HepG2 (cell line): ENCODE results near the gene PRR19. TPM values are rescaled to one million over a fixed set of nuclear protein-coding genes. Genes with fewer than 3 reads are reported as not detected.

Experiments used
- ARNT ChIP-seq: fragments of 450-650 bp; IDR thresholded peaks from 2 replicates; pipeline ENCODE4 v1.6.1; 2017
- ATAD3A ChIP-seq: sonication (generic); formaldehyde crosslinking; IDR thresholded peaks from 2 replicates; pipeline ENCODE4 v1.4.0; 2020; ENCODE audit warnings: missing genetic modification reagents
- CTCF ChIP-seq: sonication (generic); formaldehyde crosslinking; IDR thresholded peaks from 2 replicates; pipeline ENCODE4 v1.5.0; 2020; ENCODE audit warnings: mild to moderate bottlenecking, missing genetic modification reagents, moderate library complexity
- E2F2 ChIP-seq: sonication (generic); formaldehyde crosslinking; IDR thresholded peaks from 2 replicates; pipeline ENCODE4 v1.4.0; 2020; ENCODE audit warnings: missing genetic modification reagents, borderline replicate concordance
- FOSL1 ChIP-seq: sonication (generic); formaldehyde crosslinking; IDR thresholded peaks from 2 replicates; pipeline ENCODE4 v1.9.0; 2021; ENCODE audit warnings: missing genetic modification reagents, borderline replicate concordance
- FOXA3 ChIP-seq: IDR thresholded peaks from 2 replicates; pipeline ENCODE4 v1.6.1; 2016; ENCODE audit warnings: missing genetic modification reagents, missing compliant biosample characterization
- IRF9 ChIP-seq: sonication (generic); formaldehyde crosslinking; IDR thresholded peaks from 2 replicates; pipeline ENCODE4 v1.8.0; 2022; ENCODE audit warnings: missing genetic modification reagents, mild to moderate bottlenecking, borderline replicate concordance
- NKX3-1 ChIP-seq: sonication (generic); formaldehyde crosslinking; IDR thresholded peaks from 2 replicates; pipeline ENCODE4 v1.5.0; 2020; ENCODE audit warnings: missing genetic modification reagents
- NR2C2 ChIP-seq: sonication (generic); formaldehyde crosslinking; IDR thresholded peaks from 2 replicates; pipeline ENCODE4 v1.4.0; 2020; ENCODE audit warnings: missing genetic modification reagents, mild to moderate bottlenecking, moderate library complexity, borderline replicate concordance
- RFXANK ChIP-seq: IDR thresholded peaks from 2 replicates; pipeline ENCODE4 v1.6.1; 2016
- RFXAP ChIP-seq: sonication (generic); formaldehyde crosslinking; IDR thresholded peaks from 2 replicates; pipeline ENCODE4 v1.4.0; 2020; ENCODE audit warnings: missing genetic modification reagents, borderline replicate concordance
- THAP8 ChIP-seq: sonication (generic); formaldehyde crosslinking; IDR thresholded peaks from 2 replicates; pipeline ENCODE4 v1.5.1; 2020; ENCODE audit warnings: missing genetic modification reagents, mild to moderate bottlenecking, borderline replicate concordance
- TOE1 ChIP-seq: sonication (generic); formaldehyde crosslinking; IDR thresholded peaks from 2 replicates; pipeline ENCODE4 v1.4.0; 2020; ENCODE audit warnings: mild to moderate bottlenecking, missing genetic modification reagents
- YEATS2 ChIP-seq: sonication (generic); formaldehyde crosslinking; IDR thresholded peaks from 2 replicates; pipeline ENCODE4 v1.4.0; 2020; ENCODE audit warnings: missing genetic modification reagents, borderline replicate concordance
- ZBTB42 ChIP-seq: sonication (generic); formaldehyde crosslinking; IDR thresholded peaks from 2 replicates; pipeline ENCODE4 v1.5.0; 2020; ENCODE audit warnings: mild to moderate bottlenecking, missing genetic modification reagents
- ZC3H13 ChIP-seq: sonication (generic); formaldehyde crosslinking; IDR thresholded peaks from 2 replicates; pipeline ENCODE4 v1.8.1; 2023; ENCODE audit warnings: mild to moderate bottlenecking, missing genetic modification reagents, moderate library complexity
- ZFP82 ChIP-seq: sonication (generic); formaldehyde crosslinking; IDR thresholded peaks from 2 replicates; pipeline ENCODE4 v1.5.1; 2020; ENCODE audit warnings: mild to moderate bottlenecking, missing genetic modification reagents, borderline replicate concordance
- ZNF468 ChIP-seq: sonication (generic); formaldehyde crosslinking; IDR thresholded peaks from 2 replicates; pipeline ENCODE4 v1.8.0; 2022; ENCODE audit warnings: mild to moderate bottlenecking, moderate library complexity, missing genetic modification reagents
- ZNF770 ChIP-seq: sonication (generic); formaldehyde crosslinking; IDR thresholded peaks from 2 replicates; pipeline ENCODE4 v1.5.0; 2020; ENCODE audit warnings: mild to moderate bottlenecking, missing genetic modification reagents
- ZNF776 ChIP-seq: sonication (generic); formaldehyde crosslinking; IDR thresholded peaks from 2 replicates; pipeline ENCODE4 v1.4.0; 2020; ENCODE audit warnings: mild to moderate bottlenecking, missing genetic modification reagents
- ZSCAN20 ChIP-seq: sonication (generic); formaldehyde crosslinking; IDR thresholded peaks from 2 replicates; pipeline ENCODE4 v1.4.0; 2020; ENCODE audit warnings: missing genetic modification reagents, mild to moderate bottlenecking, borderline replicate concordance
- polyA plus RNA-seq, 8 experiments: library from polyadenylated mRNA; depleted of rRNA in 3 of 8; stranded (reverse) in 7 of 8; unstranded in 1 of 8; fragments of >200 nt; fragmentation: Illumina TruSeq in 4 of 8; extraction: Trizol in 4 of 8; gene quantifications; 2 replicates each; pipeline versions ENCODE4 v1.2.1 to v1.2.3, GENCODE V29; 2011 to 2016; ENCODE audit warnings: low read depth in 4 of 8, missing spikeins in 1 of 8, mixed read lengths in 1 of 8; ENCODE audit not compliant: insufficient read depth in 1 of 8
- total RNA-seq, 5 experiments: library from RNA; depleted of rRNA; stranded (reverse); fragments of >200 nt; fragmentation: Illumina TruSeq; extraction: Trizol; gene quantifications; 2 replicates each; pipeline ENCODE4 v1.2.3, GENCODE V29; 2016; ENCODE audit warnings: low read depth in 1 of 5
- TF ChIP-seq, protein P1 (sequence below): sonication (generic); formaldehyde crosslinking; IDR thresholded peaks from 2 replicates; pipeline ENCODE4 v1.9.0; 2022; ENCODE audit warnings: low read depth, missing genetic modification reagents

The PRR19 gene
- total and polyA plus RNA-seq, 2 of the 13 experiments (the other 11 are each of a cell fraction or from before 2014, with no cell fraction given): 0.21 to 0.33 TPM

- TF ChIP-seq RFXAP (CRISPR knock-in tag): no peak
- TF ChIP-seq, protein P1, sequence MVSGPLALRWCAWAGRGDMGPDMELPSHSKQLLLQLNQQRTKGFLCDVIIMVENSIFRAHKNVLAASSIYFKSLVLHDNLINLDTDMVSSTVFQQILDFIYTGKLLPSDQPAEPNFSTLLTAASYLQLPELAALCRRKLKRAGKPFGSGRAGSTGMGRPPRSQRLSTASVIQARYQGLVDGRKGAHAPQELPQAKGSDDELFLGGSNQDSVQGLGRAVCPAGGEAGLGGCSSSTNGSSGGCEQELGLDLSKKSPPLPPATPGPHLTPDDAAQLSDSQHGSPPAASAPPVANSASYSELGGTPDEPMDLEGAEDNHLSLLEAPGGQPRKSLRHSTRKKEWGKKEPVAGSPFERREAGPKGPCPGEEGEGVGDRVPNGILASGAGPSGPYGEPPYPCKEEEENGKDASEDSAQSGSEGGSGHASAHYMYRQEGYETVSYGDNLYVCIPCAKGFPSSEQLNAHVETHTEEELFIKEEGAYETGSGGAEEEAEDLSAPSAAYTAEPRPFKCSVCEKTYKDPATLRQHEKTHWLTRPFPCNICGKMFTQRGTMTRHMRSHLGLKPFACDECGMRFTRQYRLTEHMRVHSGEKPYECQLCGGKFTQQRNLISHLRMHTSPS: no peak
- peak; percentile 43; the same call in 1 of the 2 replicates for TF ChIP-seq NR2C2
- peak; percentile 57; the same call in 1 of the 2 replicates for TF ChIP-seq ZFP82 (CRISPR knock-in tag)
- TF ChIP-seq E2F2 (CRISPR knock-in tag): no peak
- no peak for TF ChIP-seq NKX3-1 (CRISPR knock-in tag)
- no peak for TF ChIP-seq TOE1 (CRISPR knock-in tag)
- no peak for TF ChIP-seq ZNF770 (CRISPR knock-in tag)
- TF ChIP-seq RFXANK: no peak
- no peak for TF ChIP-seq IRF9 (CRISPR knock-in tag)
- no peak for TF ChIP-seq ZBTB42 (CRISPR knock-in tag)
- no peak for TF ChIP-seq ARNT
- TF ChIP-seq FOXA3 (CRISPR knock-in tag): no peak
- no peak for TF ChIP-seq YEATS2
- no peak for TF ChIP-seq ZNF468
- TF ChIP-seq THAP8 (CRISPR knock-in tag): no peak
- 0 out of 2 replicates have a peak, but pooled peaks have one; percentile 10 for TF ChIP-seq ZNF776 (CRISPR knock-in tag)
- TF ChIP-seq ZC3H13 (CRISPR knock-in tag): no peak
- TF ChIP-seq FOSL1 (CRISPR knock-in tag): no peak
- no peak for TF ChIP-seq CTCF
- TF ChIP-seq ATAD3A (CRISPR knock-in tag): no peak
- TF ChIP-seq ZSCAN20 (CRISPR knock-in tag): no peak
These were observed 22.8 kb downstream of the PRR19 start (continued) for GRCh38 chr19:42324655-42325307.
